IMR-90 (cell line): Measurements from ENCODE around the gene TRMT11. TPM values are rescaled to one million over a fixed set of nuclear protein-coding genes. Genes with fewer than 3 reads are reported as not detected.

Experiments
- ATAC-seq: fragments of 200-7000 bp; cut with Tn5 transposase; 2 replicates; pipeline ENCODE4 v1.9.1; 2020; ENCODE audit warnings: low read depth, mild to moderate bottlenecking, moderate library complexity
- BruUV-seq: library from RNA; stranded (reverse); fragments of 400-500 nt; replicated peaks from 2 replicates; lab custom pipeline; 2021; lab: Mats Ljungman, UMichigan
- CTCF ChIA-PET: fragments of 300-600 bp; formaldehyde crosslinking; extraction: SDS; loops from one replicate; lab custom pipeline; 2021; ENCODE audit warnings: antibody characterized with exemption; lab: Yijun Ruan, JAX
- POLR2A ChIA-PET: fragments of 300-600 bp; sonication (Branson Sonifier 250); formaldehyde crosslinking; loops from one replicate; lab custom pipeline; 2022; ENCODE audit warnings: antibody characterized with exemption; ENCODE audit not compliant: unreplicated experiment; lab: Charles Lee
- DNase-seq: peaks from one replicate; pipeline ENCODE4 v3.0.0; 2013
- H2AFZ ChIP-seq: replicated peaks from 2 replicates; pipeline ENCODE3; 2013; ENCODE audit warnings: low read length, mild to moderate bottlenecking; ENCODE audit not compliant: poor library complexity
- H2AK5ac ChIP-seq: 2 replicates; pipeline ENCODE4 v1.6.1; 2013; ENCODE audit warnings: low read depth, low read length, inconsistent platforms
- H2AK9ac ChIP-seq: replicated peaks from 2 replicates; pipeline ENCODE3; 2013; ENCODE audit warnings: mild to moderate bottlenecking, low read depth, low read length, moderate library complexity; ENCODE audit not compliant: poor library complexity
- H2BK120ac ChIP-seq: 2 replicates; pipeline ENCODE4 v1.6.1; 2013; ENCODE audit warnings: low read depth, low read length, inconsistent platforms
- H2BK15ac ChIP-seq: 3 replicates; pipeline ENCODE4 v1.6.1; 2013; ENCODE audit warnings: low read depth, low read length, inconsistent platforms
- H2BK20ac ChIP-seq: 2 replicates; pipeline ENCODE4 v1.6.1; 2013; ENCODE audit warnings: low read depth, mild to moderate bottlenecking, inconsistent platforms, low read length, moderate library complexity
- H2BK5ac ChIP-seq: 2 replicates; pipeline ENCODE4 v1.6.1; 2013; ENCODE audit warnings: mild to moderate bottlenecking, low read depth, low read length, inconsistent platforms; ENCODE audit not compliant: poor library complexity, severe bottlenecking
- H3K14ac ChIP-seq: replicated peaks from 2 replicates; pipeline ENCODE4 v1.6.1; 2013; ENCODE audit warnings: low read depth, low read length, inconsistent platforms
- H3K18ac ChIP-seq: 2 replicates; pipeline ENCODE4 v1.6.1; 2013; ENCODE audit warnings: low read depth, low read length, control low read depth
- H3K23ac ChIP-seq: 2 replicates; pipeline ENCODE4 v1.6.1; 2013; ENCODE audit warnings: low read depth, low read length, inconsistent platforms
- H3K27ac ChIP-seq: 2 replicates; pipeline ENCODE4 v1.5.1; 2013; ENCODE audit warnings: mild to moderate bottlenecking, control low read depth, low read length; ENCODE audit not compliant: insufficient read depth
- H3K27me3 ChIP-seq: 2 replicates; pipeline ENCODE4 v1.6.1; 2013; ENCODE audit warnings: low read length; ENCODE audit not compliant: control insufficient read depth, insufficient read depth
- H3K36me3 ChIP-seq: 2 replicates; pipeline ENCODE4 v1.6.1; 2013; ENCODE audit warnings: low read length, mixed read lengths; ENCODE audit not compliant: control insufficient read depth, insufficient read depth
- H3K4ac ChIP-seq: 2 replicates; pipeline ENCODE4 v1.6.1; 2013; ENCODE audit warnings: low read depth, low read length, inconsistent platforms
- H3K4me1 ChIP-seq: 2 replicates; pipeline ENCODE4 v1.6.1; 2013; ENCODE audit warnings: low read length, mixed read lengths; ENCODE audit not compliant: control insufficient read depth, insufficient read depth
- H3K4me2 ChIP-seq: 2 replicates; pipeline ENCODE4 v1.6.1; 2013; ENCODE audit warnings: low read depth, mild to moderate bottlenecking, control low read depth, low read length, moderate library complexity
- H3K4me3 ChIP-seq: 2 replicates; pipeline ENCODE4 v1.5.1; 2013; ENCODE audit warnings: low read depth, mild to moderate bottlenecking, control low read depth, low read length, moderate library complexity; ENCODE audit not compliant: insufficient read depth
- H3K56ac ChIP-seq: 2 replicates; pipeline ENCODE4 v1.6.1; 2013; ENCODE audit warnings: low read length, inconsistent platforms; ENCODE audit not compliant: insufficient read depth; ENCODE audit errors: extremely low read depth
- H3K79me1 ChIP-seq, 2 experiments: 2 replicates each; pipeline ENCODE4 v1.6.1; 2013; ENCODE audit warnings: low read length in 2 of 2, inconsistent platforms in 1 of 2, low read depth in 1 of 2
- H3K9ac ChIP-seq: 2 replicates; pipeline ENCODE4 v1.6.1; 2013; ENCODE audit warnings: low read depth, low read length, control low read depth
- H3K9me1 ChIP-seq: 2 replicates; pipeline ENCODE4 v1.6.1; 2013; ENCODE audit warnings: low read length, inconsistent platforms; ENCODE audit not compliant: insufficient read depth
- H3K9me3 ChIP-seq: 2 replicates; pipeline ENCODE4 v1.6.1; 2013; ENCODE audit warnings: low read length; ENCODE audit not compliant: control insufficient read depth, insufficient read depth
- H4K20me1 ChIP-seq: 2 replicates; pipeline ENCODE4 v1.6.1; 2013; ENCODE audit warnings: low read length, inconsistent platforms; ENCODE audit not compliant: insufficient read depth
- H4K5ac ChIP-seq: 2 replicates; pipeline ENCODE4 v1.6.1; 2013; ENCODE audit warnings: mild to moderate bottlenecking, low read depth, low read length, control low read depth
- H4K8ac ChIP-seq, 2 experiments: 2 replicates each; pipeline ENCODE4 v1.6.1; 2013; ENCODE audit warnings: low read depth in 2 of 2, low read length in 2 of 2, control low read depth in 1 of 2, inconsistent platforms in 1 of 2
- H4K91ac ChIP-seq: 2 replicates; pipeline ENCODE4 v1.6.1; 2013; ENCODE audit warnings: low read depth, low read length, inconsistent platforms; ENCODE audit not compliant: insufficient read depth
- ELK1 ChIP-seq: fragments of 150-350 bp; IDR thresholded peaks from 2 replicates; pipeline ENCODE4 v1.6.1; 2016; ENCODE audit warnings: low read depth, mild to moderate bottlenecking, low read length, moderate library complexity, borderline replicate concordance
- dilution Hi-C: fragments of 300-500 bp; cut with HindIII; formaldehyde crosslinking; loops from one replicate; pipeline ENCODE4 v1.14.3; 2018; ENCODE audit warnings: low sequenced_read_pairs; ENCODE audit not compliant: unreplicated experiment
- in situ Hi-C: fragments of 300-500 bp; cut with MboI; formaldehyde crosslinking; loops from 3 replicates; pipeline ENCODE4 v1.14.3; 2019; ENCODE audit warnings: low sequenced_read_pairs, inconsistent platforms, mixed read lengths
- intact Hi-C: fragments of 100-400 bp; cut with micrococcal nuclease; formaldehyde crosslinking; loops from 2 replicates; pipeline ENCODE4 v1.10.0; 2022
- polyA plus RNA-seq, 3 experiments: library from polyadenylated mRNA; depleted of rRNA; stranded (reverse); fragments of >200 nt; gene quantifications; 2 replicates each; pipeline ENCODE4 v1.2.3, GENCODE V29; 2012; ENCODE audit warnings: low replicate concordance in 1 of 3
- total RNA-seq: library from RNA; depleted of rRNA; stranded (reverse); fragments of >200 nt; gene quantifications from 2 replicates; pipeline ENCODE4 v1.2.3, GENCODE V29; 2012

The TRMT11 gene
- total and polyA plus RNA-seq, 2 of the 4 experiments (the other 2 are of a cell fraction) = 14.3 to 19.0 TPM

DNA sequence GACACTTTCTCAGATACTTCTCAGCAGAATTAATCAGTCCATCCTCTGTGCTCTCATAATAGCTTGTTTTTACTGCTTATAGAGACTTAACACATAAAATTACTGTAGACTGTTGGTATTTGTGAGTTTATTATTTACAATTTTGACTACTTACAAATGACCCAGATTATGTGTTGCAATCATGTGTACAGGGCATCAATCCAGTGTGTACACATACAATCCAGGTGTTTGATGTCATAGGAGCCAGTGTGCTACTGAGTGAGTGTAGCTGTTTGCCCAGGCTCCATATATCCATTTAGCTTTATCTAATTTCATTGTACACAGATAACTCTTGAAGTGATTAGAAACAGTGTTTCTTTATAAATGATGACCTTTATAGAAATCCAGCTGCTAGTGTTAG lies 31.3 kb downstream of the TRMT11 start:
- H2BK15ac ChIP-seq = no peak overlapping the region
- H4K5ac ChIP-seq = no peak overlapping the region
- no peak overlapping the region for H3K4me2 ChIP-seq
- no TSS peak for BruUV-seq
- H3K4ac ChIP-seq = no peak overlapping the region
- H3K36me3 ChIP-seq = peaks cover 20% of the 10 kb centered on the region
- no peak overlapping the region for H2BK120ac ChIP-seq
- in situ Hi-C loops = loop anchor here (25.0 kb wide), 1 partner anchor 645 kb away; no protein-coding TSS in a partner anchor
- H3K79me1 ChIP-seq = no peaks in the 10 kb centered on the region
- H3K18ac ChIP-seq = no peak overlapping the region
- H3K23ac ChIP-seq = no peak overlapping the region
- no peaks in the 10 kb centered on the region for H4K20me1 ChIP-seq
- no peak overlapping the region for H3K56ac ChIP-seq
- H3K27ac ChIP-seq = no peak overlapping the region
- dilution Hi-C loops = no loop called here
- ChIA-PET POLR2A (no interaction called here), CTCF (interaction anchor here (0.7 kb wide), 2 partner anchors 10 to 47 kb away, joined by 3 read pairs; no protein-coding TSS in a partner anchor)
- H4K91ac ChIP-seq = no peak overlapping the region
- H2AK5ac ChIP-seq = no peak overlapping the region
- no peaks in the 10 kb centered on the region; the same call in 1 of the 2 replicates for H3K4me1 ChIP-seq
- no peak overlapping the region for H4K8ac ChIP-seq
- no peak for DNase-seq
- TF ChIP-seq ELK1 = no peak
- no peak overlapping the region for H2AFZ ChIP-seq
- no peak for ATAC-seq
- H2AK9ac ChIP-seq = no peak overlapping the region
- H2BK5ac ChIP-seq = no peak overlapping the region
- H2BK20ac ChIP-seq = no peak overlapping the region
- H3K9me3 ChIP-seq = no peaks in the 10 kb centered on the region
- intact Hi-C loops = no loop called here
- H3K9me1 ChIP-seq = no peaks in the 10 kb centered on the region
- H3K4me3 ChIP-seq = no peak overlapping the region
- no peak overlapping the region for H3K14ac ChIP-seq
- no peak overlapping the region for H3K9ac ChIP-seq
- no peaks in the 10 kb centered on the region for H3K27me3 ChIP-seq
